ENCODE data around the gene PPIA. TPM values are rescaled to one million over a fixed set of nuclear protein-coding genes. Genes with fewer than 3 reads are reported as not detected.

PPIA gene
- total RNA-seq, 4 donors from 2014 or later: 631 to 1,290 (median 820) TPM

Other genes starting within 250 kb of the PPIA start
- gene DDX56, start 222.8 kb upstream of the PPIA start, total RNA-seq: 100 to 1,000 TPM in 1 of 4 donors, 10 to 100 TPM in 3; 41.1 to 202 (median 42.3) TPM
- gene TMED4, start 214.4 kb upstream of the PPIA start, total RNA-seq: 100 to 1,000 TPM; 226 to 303 (median 254) TPM
- 100 to 1,000 TPM in 3 of 4 donors, 10 to 100 TPM in 1; 74.0 to 160 (median 143) TPM for gene OGDH, start 190.1 kb upstream of the PPIA start, total RNA-seq
- 10 to 100 TPM; 40.6 to 92.7 (median 69.3) TPM for gene ZMIZ2, start 47.8 kb upstream of the PPIA start, total RNA-seq
- gene H2AZ2, start 51.4 kb downstream of the PPIA start, total RNA-seq: 100 to 1,000 TPM in 3 of 4 donors, 10 to 100 TPM in 1; 99.6 to 418 (median 115) TPM
- 10 to 100 TPM; 13.1 to 26.2 (median 20.4) TPM for gene PURB, start 88.8 kb downstream of the PPIA start, total RNA-seq
- 1 to 10 TPM; 2.5 to 8.3 (median 6.4) TPM for gene MYO1G, start 182.3 kb downstream of the PPIA start, total RNA-seq
- gene CCM2, start 203.5 kb downstream of the PPIA start, total RNA-seq: 10 to 100 TPM; 40.4 to 76.4 (median 47.8) TPM

Data from transverse colon (tissue), 4 donors.